Activated naive CD8-positive, alpha-beta T cell treated with anti-CD3 and anti-CD28 coated beads, Interleukin-2, amount 10 ng/mL, durations not matched to agents 7 days and 5 days (primary cell): ENCODE data around the gene ZNF331. TPM values are rescaled to one million over a fixed set of nuclear protein-coding genes. Genes with fewer than 3 reads are reported as not detected.
A peak's percentile ranks its signal among the peaks of the same experiment; 100 is the strongest.
"Not testable (repeated sequence)": the region's sequence is repeated elsewhere in the genome, so short reads cannot be mapped to it uniquely, and the experiment has no call there.

Experiments used
- ATAC-seq: fragments of 150-1000 bp; cut with Tn5 transposase; one replicate; pipeline ENCODE4 v1.10.0; 2021; ENCODE audit warnings: low read depth, moderate library complexity
- POLR2A ChIA-PET: fragments of 350-600 bp; sonication (Branson Sonifier 250); formaldehyde crosslinking; loops from one replicate; lab custom pipeline; 2021; ENCODE audit warnings: antibody characterized with exemption; lab: Charles Lee
- DNase-seq: peaks from one replicate; pipeline ENCODE4 v3.0.0; 2021
- H3K27ac Mint-ChIP-seq: one replicate; pipeline ENCODE4 v1.8.0; 2022; ENCODE audit warnings: mild to moderate bottlenecking, mixed read lengths
- H3K27me3 Mint-ChIP-seq: one replicate; pipeline ENCODE4 v1.8.0; 2022; ENCODE audit warnings: mild to moderate bottlenecking, moderate library complexity, mixed read lengths
- H3K36me3 Mint-ChIP-seq: one replicate; pipeline ENCODE4 v1.8.0; 2021; ENCODE audit warnings: mild to moderate bottlenecking, mixed read lengths
- H3K4me1 Mint-ChIP-seq: one replicate; pipeline ENCODE4 v1.8.0; 2021; ENCODE audit warnings: mixed read lengths
- H3K4me3 Mint-ChIP-seq: one replicate; pipeline ENCODE4 v1.8.0; 2022; ENCODE audit warnings: mild to moderate bottlenecking, moderate library complexity, mixed read lengths
- H3K9me3 Mint-ChIP-seq: one replicate; pipeline ENCODE4 v1.8.0; 2021; ENCODE audit warnings: mixed read lengths
- total RNA-seq, 2 experiments: library from RNA; stranded (reverse); gene quantifications; one replicate each; pipeline ENCODE4 v1.2.3, GENCODE V29; 2021

The ZNF331 gene
- total RNA-seq, 2 experiments from 2014 or later: 27.5 to 29.8 TPM

GRCh38 chr19:53511933-53512374 is 26.0 kb upstream of the ZNF331 start:
- no peaks in the 10 kb centered on the region for H3K4me1 Mint-ChIP-seq
- no peak overlapping the region for H3K27ac Mint-ChIP-seq
- no peak overlapping the region for H3K4me3 Mint-ChIP-seq
- ATAC-seq (no peak), DNase-seq (peak; percentile 39)
- no peaks in the 10 kb centered on the region for H3K36me3 Mint-ChIP-seq
- POLR2A ChIA-PET: no interaction called here
- H3K27me3 Mint-ChIP-seq: no peaks in the 10 kb centered on the region
- H3K9me3 Mint-ChIP-seq: peaks cover 3% of the 10 kb centered on the region

GRCh38 chr19:53515047-53515446 is 22.9 kb upstream of the ZNF331 start:
- H3K4me3 Mint-ChIP-seq, POLR2A ChIA-PET, H3K36me3 Mint-ChIP-seq, DNase-seq, H3K27ac Mint-ChIP-seq, ATAC-seq, H3K9me3 Mint-ChIP-seq, H3K4me1 Mint-ChIP-seq, H3K27me3 Mint-ChIP-seq: not testable (repeated sequence)

DNA sequence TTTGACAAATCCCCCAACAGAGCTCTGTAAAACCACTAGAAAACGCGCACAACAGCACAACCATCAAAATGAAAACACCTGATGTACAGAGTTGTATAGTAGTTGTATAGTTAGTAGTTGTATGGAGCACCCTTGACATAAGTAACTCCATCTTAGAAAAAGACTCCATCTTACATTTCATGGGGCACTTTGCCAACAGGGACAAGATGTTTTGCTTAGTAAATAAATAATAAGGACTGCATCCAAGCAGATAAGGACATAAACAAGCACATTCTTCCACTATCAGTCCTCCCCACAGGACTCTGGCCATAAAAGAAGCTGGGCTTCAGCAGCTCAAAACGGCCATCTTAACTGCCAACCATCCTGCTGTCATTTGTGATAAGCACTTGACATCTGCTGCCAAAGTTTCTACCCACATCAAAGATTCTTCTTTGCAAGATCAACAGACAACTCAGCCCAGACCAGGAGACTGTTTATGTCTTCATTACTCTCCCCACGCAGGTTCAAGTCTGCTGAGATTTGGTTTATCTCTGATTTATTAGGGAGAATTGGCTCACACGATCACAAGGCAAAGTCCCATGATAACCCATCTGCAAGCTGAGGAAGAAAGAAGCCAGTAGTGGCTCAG is 20.7 kb upstream of the ZNF331 start:
- POLR2A ChIA-PET: no interaction called here
- Mint-ChIP-seq H3K36me3 (peaks cover 2% of the 10 kb centered on the region), H3K4me3 (no peak overlapping the region), H3K27ac (no peak overlapping the region), H3K9me3 (peaks cover 6% of the 10 kb centered on the region), H3K27me3 (no peaks in the 10 kb centered on the region), H3K4me1 (peaks cover 10% of the 10 kb centered on the region)
- no peak for DNase-seq
- ATAC-seq: no peak

DNA sequence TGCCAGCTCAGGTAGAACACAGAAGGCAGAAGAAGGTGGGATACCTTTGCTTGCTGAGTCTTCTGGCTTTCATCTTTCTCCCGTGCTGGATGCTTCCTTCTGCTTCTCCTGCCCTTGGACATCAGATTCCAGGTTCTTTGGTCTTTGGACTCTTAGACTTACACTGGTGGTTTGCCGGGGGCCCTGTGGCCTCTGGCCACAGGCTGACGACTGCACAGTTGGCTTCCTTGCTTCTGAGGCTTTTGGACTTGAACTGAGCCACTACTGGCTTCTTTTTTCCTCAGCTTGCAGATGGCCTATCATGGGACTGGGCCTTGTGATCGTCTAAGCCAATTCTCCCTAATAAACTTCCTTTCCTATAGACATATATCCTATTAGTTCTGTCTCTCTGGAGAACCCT is 19.8 kb upstream of the ZNF331 start:
- Mint-ChIP-seq H3K36me3 (peaks cover 7% of the 10 kb centered on the region), H3K4me3 (no peak overlapping the region), H3K4me1 (peaks cover 14% of the 10 kb centered on the region), H3K27me3 (no peaks in the 10 kb centered on the region), H3K9me3 (peaks cover 6% of the 10 kb centered on the region), H3K27ac (no peak overlapping the region)
- POLR2A ChIA-PET: no interaction called here
- ATAC-seq (no peak), DNase-seq (no peak)

DNA sequence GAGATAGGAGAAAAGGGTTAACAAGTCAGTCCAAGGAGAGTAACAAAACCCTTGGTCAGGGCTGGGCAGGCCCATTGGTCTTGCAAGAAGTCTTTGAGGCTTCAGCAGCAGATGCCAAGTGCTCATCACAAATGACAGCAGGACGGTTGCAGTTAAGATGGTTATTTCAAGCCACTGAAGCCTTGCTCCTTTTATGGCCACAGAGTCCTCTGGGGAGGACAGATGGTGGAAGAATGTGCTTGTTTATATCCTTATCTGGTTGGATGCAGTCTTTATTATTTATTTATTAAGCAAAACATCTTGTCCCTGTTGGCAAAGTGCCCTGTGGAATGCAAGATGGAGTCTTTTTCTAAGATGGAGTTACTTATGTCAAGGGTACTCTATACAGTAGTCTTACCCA is 19.2 kb upstream of the ZNF331 start:
- DNase-seq: no peak
- Mint-ChIP-seq H3K4me3 (no peak overlapping the region), H3K27me3 (no peaks in the 10 kb centered on the region), H3K27ac (no peak overlapping the region), H3K9me3 (peaks cover 8% of the 10 kb centered on the region), H3K36me3 (peaks cover 11% of the 10 kb centered on the region), H3K4me1 (peaks cover 14% of the 10 kb centered on the region)
- POLR2A ChIA-PET: no interaction called here
- ATAC-seq: no peak

DNA sequence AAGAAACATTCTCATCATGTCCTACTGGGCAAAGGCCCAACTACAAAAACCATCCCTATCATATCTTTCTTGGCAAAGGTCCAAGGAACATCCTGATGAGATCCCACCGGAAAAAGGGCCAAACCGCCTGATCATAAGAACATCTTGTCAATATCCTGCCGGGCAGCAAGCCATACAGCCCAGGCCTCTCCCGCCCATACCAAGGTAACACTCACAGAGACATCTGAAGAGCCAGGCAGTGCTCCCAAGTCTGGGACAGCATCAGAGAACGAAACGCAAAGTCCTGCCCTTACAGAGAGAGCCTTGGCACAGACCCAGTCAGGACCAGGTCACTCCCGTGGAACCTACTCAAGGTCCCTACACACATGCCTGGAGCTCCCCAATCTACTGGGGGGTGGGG is 18.5 kb upstream of the ZNF331 start:
- POLR2A ChIA-PET: no interaction called here
- no peaks in the 10 kb centered on the region for H3K27me3 Mint-ChIP-seq
- no peak overlapping the region for H3K27ac Mint-ChIP-seq

GRCh38 chr19:53520163-53520546 is 17.8 kb upstream of the ZNF331 start:
- Mint-ChIP-seq H3K27me3 (no peaks in the 10 kb centered on the region), H3K36me3 (peaks cover 20% of the 10 kb centered on the region), H3K27ac (peak overlapping the region; percentile 93), H3K4me1 (peaks cover 14% of the 10 kb centered on the region), H3K4me3 (peak overlapping the region; percentile 93), H3K9me3 (peaks cover 10% of the 10 kb centered on the region)
- DNase-seq (no peak), ATAC-seq (no peak)
- POLR2A ChIA-PET: interaction anchor here (0.8 to 1.6 kb wide), 3 partner anchors 16 to 35 kb away, joined by 4 to 8 read pairs (median 5); no protein-coding TSS in a partner anchor

More for the DNA sequence above, 18.5 kb upstream of the ZNF331 start:
- peaks cover 17% of the 10 kb centered on the region for H3K36me3 Mint-ChIP-seq
- no peak for ATAC-seq
- peak overlapping the region; percentile 15 for H3K4me3 Mint-ChIP-seq
- H3K9me3 Mint-ChIP-seq: peaks cover 10% of the 10 kb centered on the region
- H3K4me1 Mint-ChIP-seq: peaks cover 14% of the 10 kb centered on the region
- DNase-seq: no peak

- POLR2A ChIA-PET: interaction anchor here (0.8 to 1.6 kb wide), 4 partner anchors 15 to 624 kb away, joined by 3 to 8 read pairs (median 4); partner anchors contain the start of gene ZNF320
- H3K4me3 Mint-ChIP-seq: peak overlapping the region; percentile 93
- H3K4me1 Mint-ChIP-seq: peaks cover 14% of the 10 kb centered on the region
- peaks cover 25% of the 10 kb centered on the region for H3K36me3 Mint-ChIP-seq
- ATAC-seq (peak; percentile 98), DNase-seq (peak; percentile 78)
- peaks cover 12% of the 10 kb centered on the region for H3K9me3 Mint-ChIP-seq
- H3K27ac Mint-ChIP-seq: peak overlapping the region; percentile 93
- no peaks in the 10 kb centered on the region for H3K27me3 Mint-ChIP-seq
Observed at GRCh38 chr19:53520547-53521372, 17.2 kb upstream of the ZNF331 start.

GRCh38 chr19:53521373-53522202 is 16.4 kb upstream of the ZNF331 start:
- POLR2A ChIA-PET: interaction anchor here (0.7 to 1.6 kb wide), 4 partner anchors 16 to 625 kb away, joined by 3 to 8 read pairs (median 4); partner anchors contain the start of gene ZNF320
- Mint-ChIP-seq H3K4me3 (peak overlapping the region; percentile 93), H3K27ac (peak overlapping the region; percentile 93), H3K27me3 (no peaks in the 10 kb centered on the region), H3K9me3 (peaks cover 17% of the 10 kb centered on the region), H3K36me3 (peaks cover 30% of the 10 kb centered on the region), H3K4me1 (peaks cover 14% of the 10 kb centered on the region)
- peak; percentile 2 for ATAC-seq
- no peak for DNase-seq

GRCh38 chr19:53525922-53526321 is 12.0 kb upstream of the ZNF331 start:
- Mint-ChIP-seq H3K9me3 (peaks cover 17% of the 10 kb centered on the region), H3K27ac (no peak overlapping the region), H3K4me1 (peaks cover 11% of the 10 kb centered on the region), H3K36me3 (peaks cover 49% of the 10 kb centered on the region), H3K27me3 (no peaks in the 10 kb centered on the region), H3K4me3 (no peak overlapping the region)
- no peak for ATAC-seq
- DNase-seq: no peak
- POLR2A ChIA-PET: no interaction called here

DNA sequence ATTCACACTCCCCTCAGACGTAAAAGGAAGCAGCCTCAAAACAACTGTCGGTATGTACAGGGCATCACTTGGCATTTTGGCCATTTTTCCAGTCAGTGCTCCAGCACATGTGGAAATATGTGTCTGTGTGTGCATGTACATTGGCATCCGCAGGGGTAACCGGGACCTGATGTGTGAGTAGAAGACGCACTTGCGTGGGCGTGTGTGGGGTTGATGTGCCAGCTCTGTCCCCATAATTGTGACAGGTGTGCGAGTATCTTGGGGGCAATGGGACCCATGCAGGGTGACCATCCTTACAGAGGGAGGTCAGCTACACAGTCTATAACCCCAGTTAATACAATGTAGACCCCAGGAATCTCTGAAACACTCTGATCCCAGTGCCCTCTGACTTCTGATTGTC is 7.3 kb upstream of the ZNF331 start:
- Mint-ChIP-seq H3K27me3 (no peaks in the 10 kb centered on the region), H3K27ac (no peak overlapping the region), H3K36me3 (peaks cover 41% of the 10 kb centered on the region), H3K9me3 (peaks cover 17% of the 10 kb centered on the region), H3K4me1 (no peaks in the 10 kb centered on the region), H3K4me3 (no peak overlapping the region)
- POLR2A ChIA-PET: interaction anchor here (0.5 kb wide), 1 partner anchor 13 kb away, joined by 4 read pairs; no protein-coding TSS in a partner anchor
- no peak for DNase-seq
- ATAC-seq: no peak

DNA sequence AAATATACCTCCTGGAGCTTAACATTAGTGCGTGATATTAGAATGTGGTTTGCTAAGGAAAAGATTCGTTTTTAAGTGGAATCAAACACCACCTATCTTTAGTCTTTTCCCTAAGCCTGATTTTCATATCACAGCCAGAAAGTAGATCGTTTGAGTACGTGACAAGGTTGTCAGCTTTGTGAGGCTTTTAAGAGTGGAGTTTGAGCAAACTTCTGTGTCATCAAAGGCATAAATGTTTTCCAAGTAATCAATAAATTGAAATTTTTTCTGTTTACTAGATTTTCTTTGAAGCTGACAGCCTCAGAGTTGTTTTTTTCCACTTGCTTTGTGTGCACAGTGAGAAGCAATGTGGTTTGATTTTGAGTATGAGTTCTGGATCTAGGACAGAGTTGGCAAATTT is 6.5 kb upstream of the ZNF331 start:
- ATAC-seq (no peak), DNase-seq (no peak)
- peaks cover 39% of the 10 kb centered on the region for H3K36me3 Mint-ChIP-seq
- POLR2A ChIA-PET: no interaction called here
- H3K27me3 Mint-ChIP-seq: no peaks in the 10 kb centered on the region
- H3K4me1 Mint-ChIP-seq: peaks cover 5% of the 10 kb centered on the region
- H3K27ac Mint-ChIP-seq: no peak overlapping the region
- peaks cover 10% of the 10 kb centered on the region for H3K9me3 Mint-ChIP-seq
- H3K4me3 Mint-ChIP-seq: no peak overlapping the region

DNA sequence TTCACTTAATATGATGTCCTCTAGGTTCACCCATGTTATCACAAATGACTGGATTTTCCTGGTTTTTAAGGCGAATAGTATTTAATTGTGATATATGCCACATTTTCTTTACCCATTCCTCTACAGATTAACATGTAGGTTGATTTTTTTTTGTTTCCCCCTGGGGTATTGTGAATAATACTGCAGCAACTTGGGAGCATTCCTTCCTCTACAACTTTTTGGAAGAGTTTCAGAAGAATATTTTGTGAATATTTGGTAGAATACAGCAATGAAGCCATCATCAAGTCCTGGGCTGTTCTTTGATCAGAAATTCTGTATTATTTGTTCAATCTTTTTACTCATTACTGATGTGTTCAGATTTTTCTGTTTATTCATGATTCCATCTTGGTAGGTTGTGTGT is 5.6 kb upstream of the ZNF331 start:
- ATAC-seq (no peak), DNase-seq (no peak)
- Mint-ChIP-seq H3K4me1 (peaks cover 9% of the 10 kb centered on the region), H3K36me3 (peaks cover 38% of the 10 kb centered on the region), H3K27ac (no peak overlapping the region), H3K4me3 (no peak overlapping the region), H3K9me3 (peaks cover 8% of the 10 kb centered on the region), H3K27me3 (no peaks in the 10 kb centered on the region)
- POLR2A ChIA-PET: no interaction called here
